Measurements from ENCODE around the gene TIPARP. TPM values are rescaled to one million over a fixed set of nuclear protein-coding genes. Genes with fewer than 3 reads are reported as not detected.
"Not testable (repeated sequence)": the region's sequence is repeated elsewhere in the genome, so short reads cannot be mapped to it uniquely, and the experiment has no call there.

The TIPARP gene
- total and polyA plus RNA-seq, 4 donors, result 20.8 to 56.1 (median 40.0) TPM

GRCh38 chr3:156648086-156648485 lies 26.3 kb upstream of the TIPARP start:
- no peak overlapping the region for H3K27ac ChIP-seq (ENCODE audit: low read depth in 1 of 2, low read length in 1 of 2)
- peaks cover 0 to 11% (median 0%) of the 10 kb centered on the region in 5 donors for H3K4me1 ChIP-seq (ENCODE audit: control insufficient read depth in 5 of 5, insufficient read depth in 5 of 5, low read length in 5 of 5)
- peaks cover 0 to 2% (median 0%) of the 10 kb centered on the region in 4 donors for H3K9me3 ChIP-seq (ENCODE audit: control insufficient read depth in 4 of 4, insufficient read depth in 3 of 4, low read length in 3 of 4)
- no peak overlapping the region for H3K4me3 ChIP-seq
- TF ChIP-seq CTCF (IDR thresholded peaks at IDR 0.05; ENCODE audit: control extremely low read depth, extremely low read depth), result no peak
- H3K9ac ChIP-seq (ENCODE audit: insufficient read depth in 1 of 2, low read length in 2 of 2), result no peak overlapping the region
- H3K27me3 ChIP-seq (ENCODE audit: control insufficient read depth in 3 of 3, insufficient read depth in 3 of 3, low read length in 2 of 3), result no peaks in the 10 kb centered on the region
- no peak for DNase-seq
- WGBS, 2 donors, result 61 to 77% methylated on average over 3 of the region's 3 CpGs
- ATAC-seq (ENCODE audit: insufficient read depth, low FRiP score), result no peak
- no peaks in the 10 kb centered on the region for H3K36me3 ChIP-seq (ENCODE audit: control insufficient read depth in 4 of 4, insufficient read depth in 4 of 4, low read length in 4 of 4)

- TF ChIP-seq CTCF (IDR thresholded peaks at IDR 0.05; ENCODE audit: control extremely low read depth, extremely low read depth), result no peak
- DNase-seq, result no peak
These were observed 24.7 kb upstream of the TIPARP start for GRCh38 chr3:156649681-156650080.

GRCh38 chr3:156652661-156653060 lies 21.7 kb upstream of the TIPARP start:
- H3K27me3 ChIP-seq (ENCODE audit: control insufficient read depth in 3 of 3, insufficient read depth in 3 of 3, low read length in 2 of 3); H3K9me3 ChIP-seq (ENCODE audit: control insufficient read depth in 4 of 4, insufficient read depth in 3 of 4, low read length in 3 of 4); H3K4me3 ChIP-seq; H3K36me3 ChIP-seq (ENCODE audit: control insufficient read depth in 4 of 4, insufficient read depth in 4 of 4, low read length in 4 of 4); H3K4me1 ChIP-seq (ENCODE audit: control insufficient read depth in 5 of 5, insufficient read depth in 5 of 5, low read length in 5 of 5); H3K9ac ChIP-seq (ENCODE audit: insufficient read depth in 1 of 2, low read length in 2 of 2); ATAC-seq (ENCODE audit: insufficient read depth, low FRiP score); H3K27ac ChIP-seq (ENCODE audit: low read depth in 1 of 2, low read length in 1 of 2); DNase-seq: not testable (repeated sequence)
- WGBS, 2 donors, result 94 to 99% methylated on average over 2 of the region's 2 CpGs

More at GRCh38 chr3:156649681-156650080, 24.7 kb upstream of the TIPARP start:
- H3K9me3 ChIP-seq (ENCODE audit: control insufficient read depth in 4 of 4, insufficient read depth in 3 of 4, low read length in 3 of 4), result no peaks in the 10 kb centered on the region
- no peaks in the 10 kb centered on the region for H3K4me1 ChIP-seq (ENCODE audit: control insufficient read depth in 5 of 5, insufficient read depth in 5 of 5, low read length in 5 of 5)
- no peak overlapping the region for H3K27ac ChIP-seq (ENCODE audit: low read depth in 1 of 2, low read length in 1 of 2)
- no peak overlapping the region for H3K9ac ChIP-seq (ENCODE audit: insufficient read depth in 1 of 2, low read length in 2 of 2)
- no peaks in the 10 kb centered on the region for H3K36me3 ChIP-seq (ENCODE audit: control insufficient read depth in 4 of 4, insufficient read depth in 4 of 4, low read length in 4 of 4)
- no peak for ATAC-seq (ENCODE audit: insufficient read depth, low FRiP score)
- no peak overlapping the region for H3K4me3 ChIP-seq
- no peaks in the 10 kb centered on the region for H3K27me3 ChIP-seq (ENCODE audit: control insufficient read depth in 3 of 3, insufficient read depth in 3 of 3, low read length in 2 of 3)
- WGBS, 2 donors, result 38 to 61% methylated on average over 1 of the region's 1 CpG

- ATAC-seq (ENCODE audit: insufficient read depth, low FRiP score), result no peak
- no peak overlapping the region for H3K4me3 ChIP-seq
- H3K27me3 ChIP-seq (ENCODE audit: control insufficient read depth in 3 of 3, insufficient read depth in 3 of 3, low read length in 2 of 3), result no peaks in the 10 kb centered on the region
- DNase-seq, result no peak
- H3K4me1 ChIP-seq (ENCODE audit: control insufficient read depth in 5 of 5, insufficient read depth in 5 of 5, low read length in 5 of 5), result no peaks in the 10 kb centered on the region
- no peak for TF ChIP-seq CTCF (IDR thresholded peaks at IDR 0.05; ENCODE audit: control extremely low read depth, extremely low read depth)
- no peak overlapping the region for H3K27ac ChIP-seq (ENCODE audit: low read depth in 1 of 2, low read length in 1 of 2)
- 91 to 100% methylated on average over 1 of the region's 1 CpG for WGBS, 2 donors
- no peak overlapping the region for H3K9ac ChIP-seq (ENCODE audit: insufficient read depth in 1 of 2, low read length in 2 of 2)
- H3K36me3 ChIP-seq (ENCODE audit: control insufficient read depth in 4 of 4, insufficient read depth in 4 of 4, low read length in 4 of 4), result no peaks in the 10 kb centered on the region
- H3K9me3 ChIP-seq (ENCODE audit: control insufficient read depth in 4 of 4, insufficient read depth in 3 of 4, low read length in 3 of 4), result no peaks in the 10 kb centered on the region
These were observed 19.6 kb upstream of the TIPARP start for GRCh38 chr3:156654834-156655233.
